Measurements from ENCODE around the gene CACNA1C. TPM values are rescaled to one million over a fixed set of nuclear protein-coding genes. Genes with fewer than 3 reads are reported as not detected.

The CACNA1C gene
- total RNA-seq, 4 donors from 2014 or later = 1.5 to 13.5 (median 2.1) TPM

GRCh38 chr12:2561367-2561766 is 508.6 kb downstream of the CACNA1C start:
- Histone ChIP-seq H3K36me3 (no peaks in the 10 kb centered on the region), H3K4me1 (no peaks in the 10 kb centered on the region), H3K9me3 (no peaks in the 10 kb centered on the region), H3K27ac (no peak overlapping the region), H3K27me3 (no peaks in the 10 kb centered on the region), H3K4me3 (no peak overlapping the region)
- intact Hi-C loops (cut with DNase I) = no loop called here
- TF ChIP-seq, protein P1, sequence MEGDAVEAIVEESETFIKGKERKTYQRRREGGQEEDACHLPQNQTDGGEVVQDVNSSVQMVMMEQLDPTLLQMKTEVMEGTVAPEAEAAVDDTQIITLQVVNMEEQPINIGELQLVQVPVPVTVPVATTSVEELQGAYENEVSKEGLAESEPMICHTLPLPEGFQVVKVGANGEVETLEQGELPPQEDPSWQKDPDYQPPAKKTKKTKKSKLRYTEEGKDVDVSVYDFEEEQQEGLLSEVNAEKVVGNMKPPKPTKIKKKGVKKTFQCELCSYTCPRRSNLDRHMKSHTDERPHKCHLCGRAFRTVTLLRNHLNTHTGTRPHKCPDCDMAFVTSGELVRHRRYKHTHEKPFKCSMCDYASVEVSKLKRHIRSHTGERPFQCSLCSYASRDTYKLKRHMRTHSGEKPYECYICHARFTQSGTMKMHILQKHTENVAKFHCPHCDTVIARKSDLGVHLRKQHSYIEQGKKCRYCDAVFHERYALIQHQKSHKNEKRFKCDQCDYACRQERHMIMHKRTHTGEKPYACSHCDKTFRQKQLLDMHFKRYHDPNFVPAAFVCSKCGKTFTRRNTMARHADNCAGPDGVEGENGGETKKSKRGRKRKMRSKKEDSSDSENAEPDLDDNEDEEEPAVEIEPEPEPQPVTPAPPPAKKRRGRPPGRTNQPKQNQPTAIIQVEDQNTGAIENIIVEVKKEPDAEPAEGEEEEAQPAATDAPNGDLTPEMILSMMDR (IDR thresholded peaks at IDR 0.05) = no peak
- no peak for TF ChIP-seq POLR2A (IDR thresholded peaks at IDR 0.05)
- WGBS, 2 donors = 75 to 80% methylated on average over 9 to 10 of the region's 10 CpGs
- no peak for DNase-seq

DNA sequence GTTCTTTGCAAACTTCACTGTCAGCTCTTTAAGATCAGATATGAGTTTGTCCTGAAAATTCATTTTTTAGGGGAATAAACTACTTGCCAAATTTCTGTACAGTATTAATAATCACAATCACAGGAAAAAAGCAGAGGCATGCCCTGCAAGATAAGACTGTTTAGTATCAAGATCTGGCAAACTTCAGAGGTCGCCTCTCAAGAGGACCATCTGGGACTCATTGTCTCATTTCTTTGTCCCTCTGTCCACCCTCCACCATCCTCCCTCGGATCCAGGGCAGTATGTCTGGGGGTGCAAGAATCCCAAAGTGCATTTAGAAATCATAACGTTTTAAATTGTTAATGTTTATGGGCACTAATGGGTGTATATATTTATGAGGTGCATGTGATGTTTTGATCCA is 509.6 kb downstream of the CACNA1C start:
- Histone ChIP-seq H3K27me3 (no peaks in the 10 kb centered on the region), H3K36me3 (no peaks in the 10 kb centered on the region), H3K4me3 (no peak overlapping the region), H3K9me3 (no peaks in the 10 kb centered on the region), H3K27ac (no peak overlapping the region), H3K4me1 (no peaks in the 10 kb centered on the region)
- intact Hi-C loops (cut with DNase I) = no loop called here
- 43 to 71% methylated on average over 3 of the region's 3 CpGs for WGBS, 2 donors
- no peak for DNase-seq
- TF ChIP-seq, protein P1 (IDR thresholded peaks at IDR 0.05) = no peak
- no peak for TF ChIP-seq POLR2A (IDR thresholded peaks at IDR 0.05)

- Histone ChIP-seq H3K27me3 (no peaks in the 10 kb centered on the region), H3K4me3 (no peak overlapping the region), H3K36me3 (no peaks in the 10 kb centered on the region), H3K27ac (no peak overlapping the region), H3K4me1 (no peaks in the 10 kb centered on the region), H3K9me3 (no peaks in the 10 kb centered on the region)
- DNase-seq = no peak
- WGBS, 2 donors = 97 to 100% methylated on average over 2 to 3 of the region's 6 CpGs
- intact Hi-C loops (cut with DNase I) = no loop called here
- no peak for TF ChIP-seq POLR2A (IDR thresholded peaks at IDR 0.05)
- TF ChIP-seq, protein P1 (IDR thresholded peaks at IDR 0.05) = no peak
These were observed 510.9 kb downstream of the CACNA1C start for GRCh38 chr12:2563709-2564108.

DNA sequence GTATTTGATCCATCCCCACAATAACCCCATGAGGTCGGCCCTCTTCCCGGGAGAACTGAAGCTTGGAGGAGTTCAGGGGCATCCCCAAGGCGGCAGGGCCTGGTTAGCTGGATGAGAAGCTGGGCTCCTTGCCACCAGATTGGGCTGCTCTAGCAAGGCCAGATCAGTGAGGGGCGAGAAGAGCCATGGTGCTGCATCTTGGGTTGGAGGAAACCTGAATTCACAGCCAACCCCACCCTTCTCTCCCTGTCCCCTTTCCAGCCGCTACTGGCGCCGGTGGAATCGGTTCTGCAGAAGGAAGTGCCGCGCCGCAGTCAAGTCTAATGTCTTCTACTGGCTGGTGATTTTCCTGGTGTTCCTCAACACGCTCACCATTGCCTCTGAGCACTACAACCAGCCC is 513.4 kb downstream of the CACNA1C start:
- H3K27ac ChIP-seq = no peak overlapping the region
- WGBS, 2 donors = 80 to 87% methylated on average over 1 to 2 of the region's 12 CpGs
- no peak for DNase-seq
- no peaks in the 10 kb centered on the region for H3K36me3 ChIP-seq
- no peaks in the 10 kb centered on the region for H3K4me1 ChIP-seq
- H3K27me3 ChIP-seq = no peaks in the 10 kb centered on the region
- H3K9me3 ChIP-seq = no peaks in the 10 kb centered on the region
- intact Hi-C loops (cut with DNase I) = no loop called here
- H3K4me3 ChIP-seq = no peak overlapping the region
- no peak for TF ChIP-seq POLR2A (IDR thresholded peaks at IDR 0.05)

DNA sequence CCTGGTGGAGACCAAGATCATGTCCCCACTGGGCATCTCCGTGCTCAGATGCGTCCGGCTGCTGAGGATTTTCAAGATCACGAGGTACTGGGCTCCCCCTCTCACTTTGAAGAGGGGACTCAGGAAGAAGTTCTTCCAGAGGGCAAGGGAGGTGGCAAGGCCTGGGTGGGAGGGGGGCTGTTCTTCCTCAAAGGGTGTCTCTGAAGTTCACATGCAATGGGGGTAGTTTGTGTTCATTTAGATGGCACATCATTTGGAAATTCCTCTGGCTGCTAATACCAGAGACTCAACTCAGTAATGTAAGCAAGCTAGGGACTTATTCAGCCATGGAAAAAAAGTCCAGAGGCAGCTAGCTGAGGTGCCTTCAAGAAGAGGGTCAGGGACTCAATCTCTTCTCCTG is 514.9 kb downstream of the CACNA1C start:
- H3K4me1 ChIP-seq = no peaks in the 10 kb centered on the region
- no peak overlapping the region for H3K4me3 ChIP-seq
- intact Hi-C loops (cut with DNase I) = no loop called here
- 78% methylated on average over 4 of the region's 4 CpGs; no CpG with 5 or more reads in 1 of the 2 donors for WGBS, 2 donors
- DNase-seq = no peak
- H3K27ac ChIP-seq = no peak overlapping the region
- H3K9me3 ChIP-seq = no peaks in the 10 kb centered on the region
- TF ChIP-seq POLR2A (IDR thresholded peaks at IDR 0.05) = no peak
- TF ChIP-seq, protein P1 (IDR thresholded peaks at IDR 0.05) = no peak
- H3K36me3 ChIP-seq = no peaks in the 10 kb centered on the region
- H3K27me3 ChIP-seq = no peaks in the 10 kb centered on the region

DNA sequence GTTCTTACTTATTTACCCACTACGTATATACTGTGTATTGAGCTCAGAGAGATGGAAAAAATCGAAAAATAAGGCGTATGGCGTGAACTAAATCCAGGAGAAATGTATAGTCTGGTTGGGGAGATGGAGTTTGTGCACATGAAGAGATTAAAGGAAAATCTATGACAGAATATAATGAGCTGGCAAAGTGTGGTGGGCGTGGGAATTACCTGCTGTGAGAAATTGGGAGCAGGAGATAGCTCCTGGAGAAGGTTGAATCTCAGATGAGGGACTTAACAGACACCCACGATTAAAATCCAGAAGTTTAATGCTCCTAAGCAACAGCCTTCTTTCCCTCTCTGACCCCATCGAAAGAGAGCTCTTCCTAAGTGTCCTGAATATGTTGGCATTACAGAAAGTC is 517.8 kb downstream of the CACNA1C start:
- intact Hi-C loops (cut with DNase I) = no loop called here
- H3K9me3 ChIP-seq = no peaks in the 10 kb centered on the region
- H3K36me3 ChIP-seq = no peaks in the 10 kb centered on the region
- H3K27ac ChIP-seq = no peak overlapping the region
- H3K4me3 ChIP-seq = no peak overlapping the region
- no peaks in the 10 kb centered on the region for H3K4me1 ChIP-seq
- 63 to 70% methylated on average over 7 of the region's 7 CpGs for WGBS, 2 donors
- TF ChIP-seq POLR2A (IDR thresholded peaks at IDR 0.05) = no peak
- TF ChIP-seq, protein P1 (IDR thresholded peaks at IDR 0.05) = no peak
- H3K27me3 ChIP-seq = no peaks in the 10 kb centered on the region
- DNase-seq = no peak

Measured in esophagus squamous epithelium (tissue), 5 donors.